ENCODE results near the gene GNAO1. TPM values are rescaled to one million over a fixed set of nuclear protein-coding genes. Genes with fewer than 3 reads are reported as not detected.

Gene GNAO1
- total and polyA plus RNA-seq, 2 donors (not counting 1 experiment from before 2014, with no cell fraction given): 0.13 to 5.1 TPM

DNA sequence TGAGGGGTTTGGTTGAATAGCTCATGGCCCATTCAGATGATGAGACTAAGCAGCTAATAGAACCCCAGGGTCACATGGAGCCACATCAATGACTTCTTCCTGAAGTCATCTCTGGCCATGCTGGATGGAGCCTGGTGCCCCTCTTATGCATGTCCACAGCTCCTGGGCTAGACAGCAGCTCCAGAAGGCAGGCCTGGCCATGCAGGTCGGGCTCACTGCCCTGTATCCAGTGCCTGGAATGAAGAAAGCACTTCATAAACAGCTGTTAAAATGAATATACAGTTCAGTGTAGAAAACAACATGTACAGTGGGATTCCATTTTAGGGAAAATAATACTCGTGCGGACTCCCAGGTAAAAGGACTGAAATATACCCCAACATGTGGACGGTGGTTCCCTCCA, 73.9 kb downstream of the GNAO1 start:
- H3K27ac ChIP-seq (ENCODE audit: low read length in 2 of 2): no peak overlapping the region
- no peak overlapping the region for H3K4me3 ChIP-seq (ENCODE audit: control extremely low read depth in 1 of 5, extremely low read depth in 1 of 5, insufficient read depth in 1 of 5, low read depth in 2 of 5, low read length in 4 of 5)
- DNase-seq (no peak), ATAC-seq (ENCODE audit: low read depth) (no peak)
- intact Hi-C loops (cut with micrococcal nuclease): no loop called here
- TF ChIP-seq EZH2 (IDR thresholded peaks at IDR 0.05; ENCODE audit: borderline replicate concordance, insufficient read depth, low read depth, low read length, poor library complexity, severe bottlenecking): no peak
- TF ChIP-seq, protein P1, sequence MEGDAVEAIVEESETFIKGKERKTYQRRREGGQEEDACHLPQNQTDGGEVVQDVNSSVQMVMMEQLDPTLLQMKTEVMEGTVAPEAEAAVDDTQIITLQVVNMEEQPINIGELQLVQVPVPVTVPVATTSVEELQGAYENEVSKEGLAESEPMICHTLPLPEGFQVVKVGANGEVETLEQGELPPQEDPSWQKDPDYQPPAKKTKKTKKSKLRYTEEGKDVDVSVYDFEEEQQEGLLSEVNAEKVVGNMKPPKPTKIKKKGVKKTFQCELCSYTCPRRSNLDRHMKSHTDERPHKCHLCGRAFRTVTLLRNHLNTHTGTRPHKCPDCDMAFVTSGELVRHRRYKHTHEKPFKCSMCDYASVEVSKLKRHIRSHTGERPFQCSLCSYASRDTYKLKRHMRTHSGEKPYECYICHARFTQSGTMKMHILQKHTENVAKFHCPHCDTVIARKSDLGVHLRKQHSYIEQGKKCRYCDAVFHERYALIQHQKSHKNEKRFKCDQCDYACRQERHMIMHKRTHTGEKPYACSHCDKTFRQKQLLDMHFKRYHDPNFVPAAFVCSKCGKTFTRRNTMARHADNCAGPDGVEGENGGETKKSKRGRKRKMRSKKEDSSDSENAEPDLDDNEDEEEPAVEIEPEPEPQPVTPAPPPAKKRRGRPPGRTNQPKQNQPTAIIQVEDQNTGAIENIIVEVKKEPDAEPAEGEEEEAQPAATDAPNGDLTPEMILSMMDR (IDR thresholded peaks at IDR 0.05): no peak
- H3K27me3 ChIP-seq (replicated peaks in 1 of 4; ENCODE audit: control extremely low read depth in 1 of 4, control insufficient read depth in 3 of 4, insufficient read depth in 4 of 4, low read length in 3 of 4): peaks cover 0 to under 1% (median 0%) of the 10 kb centered on the region in 4 experiments
- H3K9me3 Mint-ChIP-seq (ENCODE audit: insufficient read depth): no peaks in the 10 kb centered on the region
- H2AFZ ChIP-seq (ENCODE audit: insufficient read depth, low read depth, low read length, poor library complexity, severe bottlenecking): no peak overlapping the region
- H3K27ac Mint-ChIP-seq: no peak overlapping the region
- H4K20me1 ChIP-seq (ENCODE audit: control insufficient read depth, insufficient read depth, low read length, poor library complexity, severe bottlenecking): no peaks in the 10 kb centered on the region
- POLR2A ChIA-PET: no interaction called here
- no peaks in the 10 kb centered on the region for H3K36me3 ChIP-seq (replicated peaks in 1 of 2; ENCODE audit: control extremely low read depth in 1 of 2, control insufficient read depth in 1 of 2, extremely low read depth in 1 of 2, insufficient read depth in 2 of 2, low read length in 1 of 2)
- peaks cover 22% of the 10 kb centered on the region for H3K27me3 Mint-ChIP-seq
- no peaks in the 10 kb centered on the region for H3K79me2 ChIP-seq (ENCODE audit: control insufficient read depth, insufficient read depth, low read length)
- H3K4me1 ChIP-seq (ENCODE audit: control insufficient read depth in 2 of 2, insufficient read depth in 2 of 2, low read length in 2 of 2): peaks cover 0 to 5% of the 10 kb centered on the region in 2 donors
- CTCF ChIA-PET: no interaction called here
- peaks cover 5% of the 10 kb centered on the region for H3K4me1 Mint-ChIP-seq
- H3K9ac ChIP-seq (ENCODE audit: low read length): no peak overlapping the region
- no peak overlapping the region for H3K4me3 Mint-ChIP-seq
- WGBS (ENCODE audit: insufficient coverage): 80% methylated on average over 1 of the region's 4 CpGs
- H3K4me2 ChIP-seq (replicated peaks; ENCODE audit: low read depth, low read length, poor library complexity, severe bottlenecking): no peak overlapping the region
- H3K9me3 ChIP-seq (ENCODE audit: control extremely low read depth in 1 of 3, control insufficient read depth in 2 of 3, insufficient read depth in 1 of 3, low read length in 2 of 3): no peaks in the 10 kb centered on the region

DNA sequence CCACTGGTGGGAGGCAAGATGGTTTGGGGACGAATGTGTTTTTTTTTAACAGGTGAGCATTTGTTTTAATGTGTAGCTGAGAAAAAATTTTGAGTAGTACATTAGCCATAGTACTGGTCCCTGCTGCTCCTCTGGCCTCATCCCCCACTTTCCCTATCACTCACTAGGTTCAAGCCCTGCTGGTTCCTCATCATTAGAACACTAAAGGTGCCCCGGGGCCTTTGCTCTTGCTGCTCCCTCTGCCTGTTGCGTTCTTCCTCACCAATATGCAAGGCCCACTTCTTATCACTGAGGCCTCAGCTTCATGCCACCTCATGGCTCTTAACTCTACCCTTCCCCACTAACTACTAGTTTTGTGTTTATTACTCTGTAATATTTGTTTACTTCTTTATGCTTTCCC, 74.5 kb downstream of the GNAO1 start:
- TF ChIP-seq, protein P1 (IDR thresholded peaks at IDR 0.05): no peak
- TF ChIP-seq EZH2 (IDR thresholded peaks at IDR 0.05; ENCODE audit: borderline replicate concordance, insufficient read depth, low read depth, low read length, poor library complexity, severe bottlenecking): no peak
- H3K27ac Mint-ChIP-seq: no peak overlapping the region
- Histone ChIP-seq H3K79me2 (ENCODE audit: control insufficient read depth, insufficient read depth, low read length) (no peaks in the 10 kb centered on the region), H2AFZ (ENCODE audit: insufficient read depth, low read depth, low read length, poor library complexity, severe bottlenecking) (no peak overlapping the region), H3K27ac (ENCODE audit: low read length in 2 of 2) (no peak overlapping the region), H3K36me3 (replicated peaks in 1 of 2; ENCODE audit: control extremely low read depth in 1 of 2, control insufficient read depth in 1 of 2, extremely low read depth in 1 of 2, insufficient read depth in 2 of 2, low read length in 1 of 2) (no peaks in the 10 kb centered on the region), H3K9me3 (ENCODE audit: control extremely low read depth in 1 of 3, control insufficient read depth in 2 of 3, insufficient read depth in 1 of 3, low read length in 2 of 3) (no peaks in the 10 kb centered on the region), H4K20me1 (ENCODE audit: control insufficient read depth, insufficient read depth, low read length, poor library complexity, severe bottlenecking) (no peaks in the 10 kb centered on the region), H3K4me3 (ENCODE audit: control extremely low read depth in 1 of 5, extremely low read depth in 1 of 5, insufficient read depth in 1 of 5, low read depth in 2 of 5, low read length in 4 of 5) (no peak overlapping the region), H3K4me1 (ENCODE audit: control insufficient read depth in 2 of 2, insufficient read depth in 2 of 2, low read length in 2 of 2) (peaks cover 0 to 5% of the 10 kb centered on the region in 2 donors), H3K27me3 (replicated peaks in 1 of 4; ENCODE audit: control extremely low read depth in 1 of 4, control insufficient read depth in 3 of 4, insufficient read depth in 4 of 4, low read length in 3 of 4) (peaks cover 0 to 3% (median 0%) of the 10 kb centered on the region in 4 experiments), H3K4me2 (replicated peaks; ENCODE audit: low read depth, low read length, poor library complexity, severe bottlenecking) (no peak overlapping the region), H3K9ac (ENCODE audit: low read length) (no peak overlapping the region)
- peaks cover 26% of the 10 kb centered on the region for H3K27me3 Mint-ChIP-seq
- peaks cover 5% of the 10 kb centered on the region for H3K4me1 Mint-ChIP-seq
- no CpG with 5 or more reads among the region's 3 CpGs for WGBS (ENCODE audit: insufficient coverage)
- H3K9me3 Mint-ChIP-seq (ENCODE audit: insufficient read depth): no peaks in the 10 kb centered on the region
- ChIA-PET POLR2A (no interaction called here), CTCF (no interaction called here)
- no peak for ATAC-seq (ENCODE audit: low read depth)
- H3K4me3 Mint-ChIP-seq: no peak overlapping the region
- DNase-seq: no peak
- intact Hi-C loops (cut with micrococcal nuclease): no loop called here

Data from B cell (primary cell).